Measurements from ENCODE around the gene UCP2.
"Not testable (repeated sequence)": the region's sequence is repeated elsewhere in the genome, so short reads cannot be mapped to it uniquely, and the experiment has no call there.

UCP2 gene

DNA sequence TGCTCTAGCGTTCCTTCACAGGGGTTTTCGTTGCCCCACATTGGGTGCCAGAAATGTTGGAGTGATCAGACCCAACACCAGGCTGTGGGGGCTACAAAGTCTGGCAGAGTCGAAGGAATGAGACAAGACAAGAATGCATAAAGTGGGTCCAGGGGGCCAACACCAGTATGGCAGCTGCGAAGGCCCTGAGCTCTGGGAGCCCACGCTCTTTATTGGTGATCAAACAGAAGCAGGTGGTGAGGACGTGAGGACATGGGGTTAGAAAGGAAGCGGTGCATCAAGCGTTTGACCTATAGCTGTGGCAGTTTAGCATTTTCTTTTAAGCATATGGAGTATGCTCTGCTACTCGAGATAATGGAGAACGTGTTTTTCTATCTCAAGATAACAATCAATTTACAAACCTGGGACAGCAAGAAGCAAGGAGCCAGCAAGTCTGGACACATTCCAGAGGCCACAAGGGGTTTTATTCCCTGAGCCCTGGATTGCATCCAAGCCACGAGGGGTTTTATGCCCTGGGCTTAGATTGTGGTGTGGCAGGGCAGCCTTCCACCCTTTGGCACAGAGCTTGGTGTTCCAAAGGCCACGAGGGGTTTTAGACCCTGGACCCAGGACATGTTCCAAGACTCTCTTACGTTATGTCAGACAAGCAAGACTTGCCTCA, 35.7 kb downstream of the UCP2 start:
- in situ Hi-C loops (cut with MboI; ENCODE audit: low sequenced_read_pairs) = no loop called here

DNA sequence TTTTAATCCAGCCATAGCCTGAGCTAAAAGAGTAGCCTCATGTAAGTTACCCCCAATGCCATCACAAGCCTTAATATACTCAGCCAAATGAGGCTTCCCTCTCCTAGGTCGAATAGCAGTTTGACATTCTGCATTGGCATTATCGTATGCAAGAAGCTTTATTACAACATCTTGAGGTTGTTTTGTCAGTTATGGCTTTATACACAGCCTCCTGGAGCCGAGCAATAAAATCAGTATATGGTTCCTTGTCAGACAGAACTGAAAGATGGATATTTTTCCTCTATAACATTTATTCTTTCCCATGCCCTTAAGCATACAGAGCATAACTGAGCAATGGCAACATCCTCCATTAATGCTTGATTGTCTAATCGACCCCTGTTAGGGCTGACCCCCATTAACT, 37.2 kb downstream of the UCP2 start:
- in situ Hi-C loops (cut with MboI; ENCODE audit: low sequenced_read_pairs) = no loop called here

DNA sequence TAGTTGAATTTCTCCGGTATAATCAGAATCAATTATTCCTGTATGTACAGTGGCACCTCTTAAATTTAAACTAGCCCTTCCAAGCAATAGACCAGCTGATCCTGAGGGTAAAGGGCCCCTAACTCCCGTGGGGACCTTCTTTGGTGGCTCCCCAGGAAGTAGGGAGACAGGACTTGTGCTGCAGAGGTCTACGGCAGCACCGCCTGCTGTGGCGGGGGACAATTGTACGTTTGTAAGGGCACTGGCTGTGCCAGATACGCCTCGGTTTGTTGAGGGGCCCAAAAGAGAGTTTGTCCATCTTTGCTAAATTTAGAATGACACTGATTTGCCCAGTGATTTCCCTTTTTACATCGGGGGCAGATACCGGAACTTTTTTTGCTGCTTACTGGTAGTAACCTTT, 37.7 kb downstream of the UCP2 start:
- in situ Hi-C loops (cut with MboI; ENCODE audit: low sequenced_read_pairs) = no loop called here

- in situ Hi-C loops (cut with MboI; ENCODE audit: low sequenced_read_pairs) = no loop called here
Measured at GRCh38 chr11:73944085-73944484, 38.6 kb downstream of the UCP2 start.

DNA sequence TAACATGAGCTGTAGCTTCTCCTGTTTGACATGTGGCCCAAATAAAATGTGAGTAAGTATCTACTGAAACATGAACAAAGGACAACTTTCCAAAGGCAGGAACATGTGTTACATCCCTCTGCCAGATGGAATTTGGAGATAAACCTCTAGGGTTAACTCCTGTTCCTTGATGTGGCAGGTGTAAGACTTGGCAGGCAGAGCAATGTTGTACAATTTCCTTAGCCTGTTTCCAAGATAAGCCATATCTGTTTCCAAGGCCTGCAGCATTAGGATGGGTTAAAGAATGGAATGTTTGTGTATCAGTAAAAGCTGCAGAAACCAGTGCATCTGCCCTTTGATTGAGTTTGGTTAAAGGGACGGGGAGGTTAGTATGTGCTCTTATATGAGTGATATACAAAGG, 40.6 kb downstream of the UCP2 start:
- in situ Hi-C loops (cut with MboI; ENCODE audit: low sequenced_read_pairs) = no loop called here

- in situ Hi-C loops (cut with MboI; ENCODE audit: low sequenced_read_pairs) = no loop called here
Measured at GRCh38 chr11:73940801-73941570, 41.7 kb downstream of the UCP2 start.

GRCh38 chr11:73939096-73939495, 43.5 kb downstream of the UCP2 start:
- in situ Hi-C loops (cut with MboI; ENCODE audit: low sequenced_read_pairs) = no loop called here

DNA sequence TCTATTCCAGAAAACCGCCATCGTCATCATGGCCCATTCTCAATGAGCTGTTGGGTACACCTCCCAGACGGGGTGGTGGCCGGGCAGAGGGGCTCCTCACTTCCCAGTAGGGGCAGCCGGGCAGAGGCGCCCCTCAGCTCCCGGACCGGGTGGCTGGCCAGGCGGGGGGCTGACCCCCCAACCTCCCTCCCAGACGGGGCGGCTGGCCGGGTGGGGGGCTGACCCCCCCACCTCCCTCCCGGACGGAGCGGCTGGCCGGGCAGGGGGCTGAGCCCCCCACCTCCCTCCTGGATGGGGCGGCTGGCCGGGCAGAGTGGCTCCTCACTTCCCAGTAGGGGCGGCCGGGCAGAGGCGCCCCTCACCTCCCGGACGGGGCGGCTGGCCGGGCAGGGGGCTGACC, 46.6 kb downstream of the UCP2 start:
- in situ Hi-C loops (cut with MboI; ENCODE audit: low sequenced_read_pairs) = not testable (repeated sequence)

- in situ Hi-C loops (cut with MboI; ENCODE audit: low sequenced_read_pairs) = no loop called here
Measured at GRCh38 chr11:73932781-73933180, 49.9 kb downstream of the UCP2 start.

DNA sequence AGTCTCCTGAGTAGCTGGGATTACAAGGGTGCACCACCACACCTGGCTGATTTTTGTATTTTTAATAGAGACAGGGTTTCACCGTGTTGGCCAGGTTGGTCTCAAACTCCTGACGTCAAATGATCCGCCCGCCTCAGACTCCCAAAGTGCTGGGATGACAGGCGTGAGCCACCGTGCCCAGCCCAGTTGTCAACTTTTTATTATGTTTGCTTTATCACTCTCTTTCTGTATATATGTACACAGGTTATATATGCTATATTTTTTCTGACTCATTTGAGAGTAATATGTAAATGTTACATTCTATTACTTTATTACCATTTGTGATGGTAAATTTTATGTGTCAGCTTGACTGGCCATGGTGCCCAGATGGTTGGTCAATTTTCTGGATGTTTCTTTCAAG, 50.7 kb downstream of the UCP2 start:
- in situ Hi-C loops (cut with MboI; ENCODE audit: low sequenced_read_pairs) = no loop called here

GRCh38 chr11:73931039-73931645, 51.5 kb downstream of the UCP2 start:
- in situ Hi-C loops (cut with MboI; ENCODE audit: low sequenced_read_pairs) = no loop called here

GRCh38 chr11:73929388-73929787, 53.3 kb downstream of the UCP2 start:
- in situ Hi-C loops (cut with MboI; ENCODE audit: low sequenced_read_pairs) = no loop called here
